Esophagus squamous epithelium (tissue), 5 donors: ENCODE results near the gene ZNF28. TPM values are rescaled to one million over a fixed set of nuclear protein-coding genes. Genes with fewer than 3 reads are reported as not detected.

Experiments
- DNase-seq: peaks from one replicate; lab custom pipeline; 2025; lab: John Stamatoyannopoulos, UW
- H3K27ac ChIP-seq, 4 donors: fragments of 200-600 bp; sonication (generic); one replicate each; pipeline ENCODE4 v1.5.1; 2016 to 2019; ENCODE audit warnings: mild to moderate bottlenecking in 1 of 4
- H3K27me3 ChIP-seq, 4 donors: fragments of 200-600 bp; sonication (generic); 1 replicate in 3 of 4; 2 replicates in 1 of 4; pipeline versions ENCODE4 v1.5.1 to v1.6.0; 2017 to 2021; ENCODE audit warnings: antibody characterized with exemption in 1 of 4
- H3K36me3 ChIP-seq, 3 donors: fragments of 200-600 bp; sonication (generic); one replicate each; pipeline ENCODE4 v1.5.1; 2016 to 2019
- H3K4me1 ChIP-seq, 3 donors: fragments of 200-600 bp; sonication (generic); one replicate each; pipeline ENCODE4 v1.5.1; 2017 to 2019
- H3K4me3 ChIP-seq, 4 donors: fragments of 200-600 bp; sonication (generic); 1 replicate in 3 of 4; 2 replicates in 1 of 4; pipeline ENCODE4 v1.5.1; 2016 to 2019; ENCODE audit warnings: mild to moderate bottlenecking in 2 of 4, moderate library complexity in 1 of 4
- H3K9me3 ChIP-seq, 3 donors: fragments of 200-600 bp; sonication (generic); one replicate each; pipeline ENCODE4 v1.5.1; 2016 to 2019
- POLR2A ChIP-seq, 4 donors: fragments of 450-650 bp; IDR thresholded peaks; one replicate each; pipeline ENCODE4 v1.6.1; 2017; ENCODE audit warnings: antibody characterized with exemption in 4 of 4, mild to moderate bottlenecking in 4 of 4, moderate library complexity in 3 of 4
- WGBS, 2 donors: methylation state at CpG; one replicate each; pipeline ENCODE4 v1.1.5; 2018; 5-methylcytosine and 5-hydroxymethylcytosine counted together
- intact Hi-C: fragments of 100-400 bp; cut with DNase I; formaldehyde crosslinking; loops from one replicate; pipeline ENCODE4 v1.15.0; 2022
- total RNA-seq, 4 donors: library from RNA; depleted of rRNA; stranded (reverse); fragments of >200 nt; gene quantifications; one replicate each; pipeline ENCODE4 v1.1.0, GENCODE V29; 2016
- TF ChIP-seq, protein P1 (sequence below), 6 experiments: fragments of 450-650 bp in 4 of 6; fragments of 200-600 bp in 2 of 6; sonication (generic) in 2 of 6; IDR thresholded peaks; one replicate each; pipeline ENCODE4 v1.5.1; 2016 to 2019; ENCODE audit warnings: antibody characterized with exemption in 6 of 6, mild to moderate bottlenecking in 4 of 6, moderate library complexity in 4 of 6
- donor health status: DM: yes; HTN: yes; CAD: no.

ZNF28 gene
- total RNA-seq, 4 donors from 2014 or later, result 4.0 to 11.8 (median 9.6) TPM

DNA sequence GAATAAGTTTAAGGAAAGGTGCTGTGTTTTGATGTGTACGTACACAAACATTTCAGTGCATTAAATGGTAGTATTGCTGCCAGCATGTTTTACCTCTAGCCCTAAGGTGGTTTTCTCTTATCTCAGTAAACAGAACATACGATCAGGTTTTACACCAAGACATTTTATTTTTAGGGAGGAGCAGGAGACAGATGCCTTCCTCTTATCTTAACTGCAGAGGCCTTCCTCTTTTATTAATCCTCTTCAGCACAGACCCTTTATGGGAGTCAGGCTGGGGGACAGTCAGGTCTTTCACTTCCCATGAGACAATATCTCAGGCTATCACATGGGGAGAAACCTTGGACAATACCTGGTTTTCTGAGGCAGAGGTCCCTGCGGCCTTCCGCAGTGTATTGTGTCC is 71.7 kb downstream of the ZNF28 start:
- TF ChIP-seq, protein P1, sequence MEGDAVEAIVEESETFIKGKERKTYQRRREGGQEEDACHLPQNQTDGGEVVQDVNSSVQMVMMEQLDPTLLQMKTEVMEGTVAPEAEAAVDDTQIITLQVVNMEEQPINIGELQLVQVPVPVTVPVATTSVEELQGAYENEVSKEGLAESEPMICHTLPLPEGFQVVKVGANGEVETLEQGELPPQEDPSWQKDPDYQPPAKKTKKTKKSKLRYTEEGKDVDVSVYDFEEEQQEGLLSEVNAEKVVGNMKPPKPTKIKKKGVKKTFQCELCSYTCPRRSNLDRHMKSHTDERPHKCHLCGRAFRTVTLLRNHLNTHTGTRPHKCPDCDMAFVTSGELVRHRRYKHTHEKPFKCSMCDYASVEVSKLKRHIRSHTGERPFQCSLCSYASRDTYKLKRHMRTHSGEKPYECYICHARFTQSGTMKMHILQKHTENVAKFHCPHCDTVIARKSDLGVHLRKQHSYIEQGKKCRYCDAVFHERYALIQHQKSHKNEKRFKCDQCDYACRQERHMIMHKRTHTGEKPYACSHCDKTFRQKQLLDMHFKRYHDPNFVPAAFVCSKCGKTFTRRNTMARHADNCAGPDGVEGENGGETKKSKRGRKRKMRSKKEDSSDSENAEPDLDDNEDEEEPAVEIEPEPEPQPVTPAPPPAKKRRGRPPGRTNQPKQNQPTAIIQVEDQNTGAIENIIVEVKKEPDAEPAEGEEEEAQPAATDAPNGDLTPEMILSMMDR (IDR thresholded peaks at IDR 0.05), result no peak
- no peak for TF ChIP-seq POLR2A (IDR thresholded peaks at IDR 0.05)
- H3K27ac ChIP-seq, result no peak overlapping the region
- H3K27me3 ChIP-seq, result no peaks in the 10 kb centered on the region
- peaks cover 0 to 4% (median 0%) of the 10 kb centered on the region in 3 donors for H3K9me3 ChIP-seq
- H3K4me3 ChIP-seq, result no peak overlapping the region
- DNase-seq, result no peak
- intact Hi-C loops, result no loop called here
- H3K4me1 ChIP-seq, result no peaks in the 10 kb centered on the region
- no peaks in the 10 kb centered on the region for H3K36me3 ChIP-seq
- 38 to 42% methylated on average over 4 of the region's 4 CpGs for WGBS, 2 donors

DNA sequence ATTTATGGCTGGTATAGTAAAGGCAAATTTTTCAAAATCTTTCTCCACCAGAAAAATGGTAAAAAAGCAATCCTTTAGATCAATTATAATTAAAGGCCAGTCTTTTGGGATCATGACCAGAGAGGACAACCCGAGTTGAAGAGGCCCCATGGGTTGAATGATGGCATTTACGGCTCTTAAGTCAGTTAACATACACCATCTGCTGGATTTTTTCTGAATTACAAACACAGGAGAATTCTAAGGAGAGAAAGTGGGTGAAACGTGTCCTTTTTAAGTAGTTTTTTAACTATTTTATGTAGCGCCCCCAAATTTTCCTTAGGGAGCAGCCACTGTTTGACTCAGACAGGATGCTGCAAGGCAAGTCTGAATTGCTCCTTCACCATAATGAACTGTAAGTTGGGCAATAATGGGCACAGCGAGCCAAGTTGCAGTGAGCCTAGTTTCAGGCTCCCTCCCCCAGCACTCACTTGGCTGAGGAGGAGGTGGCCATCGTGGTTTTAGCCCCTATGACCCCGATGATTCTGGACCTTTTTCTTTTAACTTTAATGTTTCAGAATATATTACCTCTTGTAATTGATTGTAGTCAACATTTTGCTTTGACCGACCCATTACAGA is 73.0 kb downstream of the ZNF28 start:
- H3K27me3 ChIP-seq, result no peaks in the 10 kb centered on the region
- intact Hi-C loops, result no loop called here
- H3K4me1 ChIP-seq, result no peaks in the 10 kb centered on the region
- no peak for DNase-seq
- no peak overlapping the region for H3K27ac ChIP-seq
- WGBS, 2 donors, result 28 to 38% methylated on average over 8 of the region's 8 CpGs
- no peaks in the 10 kb centered on the region for H3K36me3 ChIP-seq
- TF ChIP-seq, protein P1 (IDR thresholded peaks at IDR 0.05), result peak in 5 of 6 experiments; percentile 26 to 43 (median 41)
- no peak for TF ChIP-seq POLR2A (IDR thresholded peaks at IDR 0.05)
- no peaks in the 10 kb centered on the region for H3K9me3 ChIP-seq
- no peak overlapping the region for H3K4me3 ChIP-seq

Other genes with a start within 250 kb of the ZNF28 start
- 10 to 100 TPM; 10.3 to 45.8 (median 15.8) TPM for gene ZNF83, start 183.3 kb downstream of the ZNF28 start, total RNA-seq
- gene ZNF611, start 86.6 kb downstream of the ZNF28 start, total RNA-seq, result 1 to 10 TPM; 4.9 to 8.7 (median 7.9) TPM
- gene ZNF600, start 34.8 kb downstream of the ZNF28 start, total RNA-seq, result 10 to 100 TPM in 1 of 4 donors, 1 to 10 TPM in 3; 2.3 to 16.2 (median 4.6) TPM
- 10 to 100 TPM in 3 of 4 donors, 1 to 10 TPM in 1; 9.1 to 15.1 (median 13.3) TPM for gene ZNF468, start 36.0 kb upstream of the ZNF28 start, total RNA-seq
- 10 to 100 TPM in 1 of 4 donors, 1 to 10 TPM in 3; 2.3 to 10.5 (median 5.5) TPM for gene ZNF320, start 76.0 kb upstream of the ZNF28 start, total RNA-seq
- gene ZNF888, start 101.8 kb upstream of the ZNF28 start, total RNA-seq, result 1 to 10 TPM; 1.8 to 6.3 (median 4.1) TPM
- gene ZNF816, start 141.2 kb upstream of the ZNF28 start, total RNA-seq, result 1 to 10 TPM in 3 of 4 donors, under 1 TPM in 1; 0.91 to 7.8 (median 6.2) TPM
- not detected for gene ERVV-1, start 192.3 kb upstream of the ZNF28 start, total RNA-seq
- gene ERVV-2, start 223.1 kb upstream of the ZNF28 start, total RNA-seq, result not detected